WI38 (cell line): Measurements from ENCODE around the gene SNCB.

ENCODE experiments used
- H3K4me3 ChIP-seq: 2 replicates; pipeline ENCODE4 v1.5.1; 2011; ENCODE audit warnings: low read depth, mild to moderate bottlenecking, control low read depth, low read length
- CTCF ChIP-seq: IDR thresholded peaks from 2 replicates; pipeline ENCODE4 v1.5.1; 2012; ENCODE audit warnings: low read depth, mild to moderate bottlenecking, control low read depth, low read length

Gene SNCB

DNA sequence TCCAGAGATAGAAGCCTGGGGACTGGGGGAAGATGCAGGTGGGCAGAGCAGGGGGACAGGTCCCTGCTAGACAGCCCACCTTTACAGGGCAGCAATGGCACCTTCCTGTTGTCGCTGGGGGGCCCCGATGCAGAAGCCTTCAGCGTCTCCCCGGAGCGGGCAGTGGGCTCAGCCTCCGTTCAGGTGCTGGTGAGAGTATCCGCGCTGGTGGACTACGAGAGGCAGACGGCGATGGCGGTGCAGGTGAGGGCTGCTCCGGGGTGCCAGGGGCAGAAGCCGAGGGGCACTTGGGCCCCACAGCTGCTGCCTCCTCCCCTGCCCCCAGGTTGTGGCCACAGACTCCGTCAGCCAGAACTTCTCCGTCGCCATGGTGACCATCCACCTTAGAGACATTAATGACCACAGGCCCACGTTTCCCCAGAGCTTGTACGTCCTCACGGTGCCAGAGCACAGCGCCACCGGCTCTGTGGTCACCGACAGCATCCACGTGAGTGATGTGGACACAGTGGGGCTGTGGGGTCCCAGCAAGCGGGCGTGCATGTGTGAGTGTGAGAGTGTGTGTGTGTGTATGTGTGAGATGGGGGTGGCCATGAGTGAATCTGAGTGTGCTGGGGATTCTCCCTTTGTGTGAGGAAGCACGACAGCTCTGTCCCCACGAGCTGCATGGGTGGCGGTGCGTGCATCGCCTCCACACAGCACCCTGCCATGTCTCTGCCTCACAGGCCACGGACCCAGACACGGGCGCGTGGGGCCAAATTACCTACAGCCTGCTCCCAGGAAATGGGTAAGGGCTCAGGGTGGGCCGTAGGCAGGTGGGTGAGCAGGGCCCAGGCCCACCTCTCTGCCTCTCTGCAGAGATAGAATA, 52.8 kb downstream of the SNCB start:
- TF ChIP-seq CTCF: no peak

DNA sequence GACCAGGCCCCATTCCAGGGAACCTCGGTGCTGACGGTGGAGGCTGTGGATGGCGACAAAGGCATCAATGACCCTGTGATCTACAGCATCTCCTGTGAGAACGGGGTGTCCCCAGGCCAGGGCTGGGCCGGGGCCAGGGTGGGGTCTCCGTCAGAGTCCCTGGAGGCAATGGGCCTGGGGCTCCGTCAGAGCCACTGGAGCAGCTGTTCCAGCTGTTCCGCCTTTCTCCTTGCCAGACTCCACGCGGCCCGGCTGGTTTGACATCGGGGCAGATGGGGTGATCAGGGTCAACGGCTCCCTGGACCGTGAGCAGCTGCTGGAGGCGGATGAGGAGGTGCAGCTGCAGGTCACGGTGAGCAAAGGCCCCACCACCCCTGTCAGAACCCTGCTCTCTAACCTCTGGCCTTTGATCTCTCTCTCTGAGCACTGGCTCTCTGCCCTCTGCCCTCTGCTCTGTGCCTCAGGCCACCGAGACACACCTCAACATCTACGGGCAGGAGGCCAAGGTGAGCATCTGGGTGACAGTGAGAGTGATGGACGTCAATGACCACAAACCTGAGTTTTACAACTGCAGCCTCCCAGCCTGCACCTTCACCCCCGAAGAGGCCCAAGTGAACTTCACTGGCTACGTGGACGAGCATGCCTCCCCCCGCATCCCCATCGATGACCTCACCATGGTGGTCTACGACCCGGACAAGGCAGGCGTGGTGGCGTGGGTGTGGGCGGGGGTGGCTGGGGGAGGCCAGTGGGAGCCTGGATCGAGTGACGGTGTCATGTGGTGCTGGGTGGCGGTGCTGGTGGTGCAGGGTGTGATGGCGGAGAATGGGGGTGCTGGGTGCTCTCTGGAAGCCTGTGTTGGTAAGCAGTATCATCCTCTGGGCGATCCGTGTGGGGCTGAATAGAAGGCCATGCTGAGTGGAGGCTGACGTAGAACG, 54.6 kb downstream of the SNCB start:
- no peak overlapping the region for H3K4me3 ChIP-seq
- TF ChIP-seq CTCF: no peak

More for the DNA sequence above, 52.8 kb downstream of the SNCB start:
- H3K4me3 ChIP-seq: no peak overlapping the region

DNA sequence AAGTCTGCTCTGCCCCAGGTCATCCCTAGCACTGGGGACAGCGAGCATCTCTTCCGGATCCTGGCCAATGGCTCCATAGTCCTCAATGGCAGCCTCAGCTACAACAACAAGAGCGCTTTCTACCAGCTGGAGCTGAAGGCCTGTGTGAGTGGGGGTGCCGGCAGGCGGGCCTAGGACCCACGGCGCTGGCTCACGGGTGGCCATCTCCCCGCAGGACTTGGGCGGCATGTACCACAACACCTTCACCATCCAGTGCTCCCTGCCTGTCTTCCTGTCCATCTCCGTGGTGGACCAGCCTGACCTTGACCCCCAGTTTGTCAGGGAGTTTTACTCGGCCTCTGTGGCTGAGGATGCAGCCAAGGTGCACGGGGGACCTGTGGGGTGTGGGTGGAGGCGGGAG, 55.3 kb downstream of the SNCB start:
- no peak overlapping the region for H3K4me3 ChIP-seq
- no peak for TF ChIP-seq CTCF

DNA sequence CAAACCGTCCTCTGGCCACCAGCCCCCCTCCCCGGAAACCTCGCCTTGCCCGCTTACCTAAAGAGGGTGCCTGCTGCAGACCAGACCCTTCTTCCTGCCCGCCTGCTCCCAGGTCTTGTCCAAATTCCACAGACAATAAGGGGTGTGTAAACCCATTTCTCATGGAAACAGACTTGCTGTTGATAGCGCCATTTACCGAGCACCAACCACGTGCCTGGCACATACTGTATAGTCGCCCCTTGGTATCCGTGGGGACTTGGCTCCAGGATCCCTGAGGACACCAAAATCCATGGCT, 56.1 kb downstream of the SNCB start:
- H3K4me3 ChIP-seq: no peak overlapping the region
- no peak for TF ChIP-seq CTCF

DNA sequence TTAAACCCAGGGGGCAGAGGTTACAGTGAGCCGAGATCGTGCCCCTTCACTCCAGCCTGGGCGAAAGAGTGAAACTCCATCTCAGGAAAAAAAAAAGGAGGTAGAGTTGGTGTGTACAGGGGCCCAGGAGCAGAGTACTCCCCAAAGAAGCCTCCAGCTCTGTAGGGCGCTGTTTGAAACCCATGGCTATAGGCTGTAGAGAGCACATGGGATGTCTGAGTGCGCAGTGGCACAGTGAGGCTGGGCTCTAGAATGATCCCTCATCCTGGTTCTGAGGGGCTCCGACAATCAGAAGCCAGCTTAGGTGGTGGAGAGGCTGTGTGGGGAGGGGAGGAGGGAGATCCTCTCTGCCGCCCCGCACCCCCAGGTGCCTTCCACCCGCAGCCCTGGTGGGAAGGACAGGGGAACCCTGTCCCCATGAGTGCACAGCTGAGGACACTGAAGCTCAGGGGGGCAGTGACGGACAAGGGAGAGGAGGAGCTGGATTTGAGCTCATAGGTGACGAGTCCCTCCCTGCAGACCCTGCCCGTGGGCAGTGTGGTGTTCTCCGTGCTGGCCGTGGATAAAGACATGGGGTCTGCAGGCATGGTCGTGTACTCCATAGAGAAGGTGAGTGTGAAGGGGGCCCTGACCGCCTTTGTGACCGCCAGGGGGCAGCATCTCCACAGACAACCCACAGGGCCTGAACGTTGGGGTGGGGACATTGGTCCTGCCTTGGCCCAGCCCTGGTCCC, 56.6 kb downstream of the SNCB start:
- no peak overlapping the region for H3K4me3 ChIP-seq
- TF ChIP-seq CTCF: peak; percentile 88
